Mesendoderm (in vitro differentiated cells): Measurements from ENCODE around the gene TUBGCP6.

Experiments
- DNase-seq: peaks from one replicate; pipeline ENCODE4 v3.0.0; 2013
- H2AK5ac ChIP-seq: 2 replicates; pipeline ENCODE4 v1.6.1; 2013; ENCODE audit warnings: low read length, inconsistent platforms
- H2BK120ac ChIP-seq: 2 replicates; pipeline ENCODE4 v1.6.1; 2013; ENCODE audit warnings: low read depth, mild to moderate bottlenecking, low read length, moderate library complexity, mixed read lengths
- H2BK15ac ChIP-seq: replicated peaks from 2 replicates; pipeline ENCODE4 v1.6.1; 2013; ENCODE audit warnings: low read depth, mild to moderate bottlenecking, moderate library complexity
- H2BK5ac ChIP-seq: 2 replicates; pipeline ENCODE4 v1.6.1; 2013; ENCODE audit warnings: low read length, inconsistent platforms
- H3K18ac ChIP-seq: 2 replicates; pipeline ENCODE4 v1.6.1; 2013; ENCODE audit warnings: mild to moderate bottlenecking, low read length, mixed read lengths
- H3K23ac ChIP-seq: one replicate; pipeline ENCODE4 v1.6.1; 2013; ENCODE audit warnings: low read length
- H3K27ac ChIP-seq: 2 replicates; pipeline ENCODE4 v1.5.1; 2013; ENCODE audit warnings: low read depth, mild to moderate bottlenecking, inconsistent platforms, low read length, moderate library complexity
- H3K27me3 ChIP-seq: 2 replicates; pipeline ENCODE4 v1.6.1; 2013; ENCODE audit warnings: low read length, control low read depth, mild to moderate bottlenecking, inconsistent platforms; ENCODE audit not compliant: insufficient read depth, poor library complexity
- H3K36me3 ChIP-seq: 2 replicates; pipeline ENCODE4 v1.6.1; 2013; ENCODE audit warnings: low read length, inconsistent platforms; ENCODE audit not compliant: control insufficient read depth, insufficient read depth
- H3K4ac ChIP-seq: one replicate; pipeline ENCODE4 v1.6.1; 2013; ENCODE audit warnings: low read depth, mild to moderate bottlenecking, low read length, moderate library complexity
- H3K4me1 ChIP-seq: 2 replicates; pipeline ENCODE4 v1.6.1; 2013; ENCODE audit warnings: low read depth, low read length, inconsistent platforms; ENCODE audit not compliant: control insufficient read depth
- H3K4me2 ChIP-seq: 2 replicates; pipeline ENCODE4 v1.6.1; 2013; ENCODE audit warnings: low read length
- H3K4me3 ChIP-seq: 2 replicates; pipeline ENCODE4 v1.5.1; 2013; ENCODE audit warnings: mild to moderate bottlenecking, low read length
- H3K56ac ChIP-seq: one replicate; pipeline ENCODE4 v1.6.1; 2013; ENCODE audit warnings: low read length
- H3K79me1 ChIP-seq: 2 replicates; pipeline ENCODE4 v1.6.1; 2013; ENCODE audit warnings: low read length, inconsistent platforms
- H3K79me2 ChIP-seq: 2 replicates; pipeline ENCODE4 v1.6.1; 2013; ENCODE audit warnings: mild to moderate bottlenecking, low read length; ENCODE audit not compliant: control insufficient read depth, insufficient read depth
- H3K9ac ChIP-seq: 2 replicates; pipeline ENCODE4 v1.6.1; 2013; ENCODE audit warnings: low read length, inconsistent platforms
- H4K5ac ChIP-seq: one replicate; pipeline ENCODE4 v1.6.1; 2013; ENCODE audit warnings: low read length
- H4K8ac ChIP-seq: one replicate; pipeline ENCODE4 v1.6.1; 2013; ENCODE audit warnings: low read depth, mild to moderate bottlenecking, control low read depth, low read length, moderate library complexity
- WGBS: extraction: QIAGEN DNeasy Blood & Tissue Kit; methylation state at CpG from one replicate; pipeline ENCODE4 v1.1.7; 2013; ENCODE audit warnings: low lambda C conversion rate, missing lambda C conversion rate; ENCODE audit not compliant: insufficient coverage; ENCODE audit errors: extremely low coverage; 5-methylcytosine and 5-hydroxymethylcytosine counted together

The TUBGCP6 gene

DNA sequence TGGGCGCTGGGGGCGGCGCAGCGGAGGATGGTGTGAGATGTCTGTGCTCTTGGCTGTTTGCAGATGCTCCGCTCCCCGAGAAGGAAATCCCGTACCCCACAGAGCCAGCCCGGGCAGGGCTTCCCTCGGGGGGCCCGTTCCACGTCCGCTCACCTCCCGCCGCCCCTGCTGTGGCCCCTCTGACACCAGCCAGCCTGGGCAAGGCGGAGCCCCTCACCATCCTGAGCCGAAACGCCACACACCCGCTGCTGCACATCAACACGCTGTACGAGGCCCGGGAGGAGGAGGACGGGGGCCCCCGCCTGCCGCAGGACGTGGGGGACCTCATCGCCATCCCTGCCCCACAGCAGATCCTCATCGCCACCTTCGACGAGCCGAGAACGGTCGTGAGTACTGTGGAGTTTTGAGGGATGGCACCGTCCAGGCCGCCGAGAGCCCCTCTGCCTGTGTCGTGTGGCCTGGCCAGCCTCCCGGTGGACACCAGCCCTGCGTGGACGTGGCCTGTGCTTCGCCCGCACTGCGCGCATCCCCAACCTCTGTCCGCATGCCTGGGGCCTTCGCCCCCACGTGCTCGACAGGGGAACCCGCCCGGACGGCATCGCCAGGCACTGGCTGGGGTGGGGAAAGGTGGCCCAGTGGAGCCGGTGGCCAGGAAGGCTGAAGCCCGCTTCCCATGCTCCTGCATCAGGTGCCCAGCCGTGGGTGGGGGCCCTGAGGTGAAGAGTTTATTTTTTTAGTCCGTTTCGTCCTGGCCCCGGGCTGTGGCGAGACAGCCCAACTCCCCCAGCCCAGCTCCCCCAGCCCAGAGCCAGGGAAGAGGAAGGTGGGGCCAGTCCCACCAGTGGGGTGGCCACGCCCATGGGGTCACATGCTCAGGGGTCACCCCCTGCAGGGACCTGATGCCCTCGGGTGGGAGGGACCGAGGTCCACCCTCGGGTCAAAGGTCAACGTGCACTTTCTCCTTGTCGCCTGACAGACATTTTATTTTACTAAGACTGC lies 65.7 kb downstream of the TUBGCP6 start:
- no peaks in the 10 kb centered on the region for H3K27me3 ChIP-seq
- H3K36me3 ChIP-seq = no peaks in the 10 kb centered on the region
- no peak overlapping the region for H3K4me2 ChIP-seq
- H3K56ac ChIP-seq = no peak overlapping the region
- no peak overlapping the region for H3K18ac ChIP-seq
- H4K8ac ChIP-seq = no peak overlapping the region
- no peak overlapping the region for H2BK120ac ChIP-seq
- H2AK5ac ChIP-seq = no peak overlapping the region
- DNase-seq = no peak
- no peak overlapping the region for H4K5ac ChIP-seq
- no peak overlapping the region for H3K23ac ChIP-seq
- no peak overlapping the region for H3K9ac ChIP-seq
- no peak overlapping the region for H3K27ac ChIP-seq
- no peak overlapping the region for H2BK5ac ChIP-seq
- no peaks in the 10 kb centered on the region for H3K79me1 ChIP-seq
- WGBS = no CpG with 5 or more reads among the region's 64 CpGs
- no peaks in the 10 kb centered on the region for H3K79me2 ChIP-seq
- H3K4me1 ChIP-seq = no peaks in the 10 kb centered on the region
- no peak overlapping the region for H3K4me3 ChIP-seq
- H3K4ac ChIP-seq = no peak overlapping the region
- H2BK15ac ChIP-seq = no peak overlapping the region

GRCh38 chr22:50178471-50178864 lies 66.4 kb downstream of the TUBGCP6 start:
- no peak overlapping the region for H2AK5ac ChIP-seq
- DNase-seq = no peak
- H3K4ac ChIP-seq = no peak overlapping the region
- no peak overlapping the region for H3K9ac ChIP-seq
- no peak overlapping the region for H2BK120ac ChIP-seq
- H2BK5ac ChIP-seq = no peak overlapping the region
- H3K79me1 ChIP-seq = no peaks in the 10 kb centered on the region
- no peak overlapping the region for H3K4me2 ChIP-seq
- no peak overlapping the region for H3K23ac ChIP-seq
- WGBS = no CpG with 5 or more reads among the region's 22 CpGs
- H4K5ac ChIP-seq = no peak overlapping the region
- H3K27me3 ChIP-seq = no peaks in the 10 kb centered on the region
- H3K56ac ChIP-seq = peak overlapping the region; percentile 70
- H3K27ac ChIP-seq = no peak overlapping the region
- H2BK15ac ChIP-seq = no peak overlapping the region
- H3K79me2 ChIP-seq = no peaks in the 10 kb centered on the region
- no peak overlapping the region for H4K8ac ChIP-seq
- H3K36me3 ChIP-seq = no peaks in the 10 kb centered on the region
- H3K18ac ChIP-seq = no peak overlapping the region
- H3K4me1 ChIP-seq = no peaks in the 10 kb centered on the region
- no peak overlapping the region for H3K4me3 ChIP-seq

GRCh38 chr22:50177537-50178470 lies 67.0 kb downstream of the TUBGCP6 start:
- DNase-seq = no peak
- H3K4ac ChIP-seq = no peak overlapping the region

DNA sequence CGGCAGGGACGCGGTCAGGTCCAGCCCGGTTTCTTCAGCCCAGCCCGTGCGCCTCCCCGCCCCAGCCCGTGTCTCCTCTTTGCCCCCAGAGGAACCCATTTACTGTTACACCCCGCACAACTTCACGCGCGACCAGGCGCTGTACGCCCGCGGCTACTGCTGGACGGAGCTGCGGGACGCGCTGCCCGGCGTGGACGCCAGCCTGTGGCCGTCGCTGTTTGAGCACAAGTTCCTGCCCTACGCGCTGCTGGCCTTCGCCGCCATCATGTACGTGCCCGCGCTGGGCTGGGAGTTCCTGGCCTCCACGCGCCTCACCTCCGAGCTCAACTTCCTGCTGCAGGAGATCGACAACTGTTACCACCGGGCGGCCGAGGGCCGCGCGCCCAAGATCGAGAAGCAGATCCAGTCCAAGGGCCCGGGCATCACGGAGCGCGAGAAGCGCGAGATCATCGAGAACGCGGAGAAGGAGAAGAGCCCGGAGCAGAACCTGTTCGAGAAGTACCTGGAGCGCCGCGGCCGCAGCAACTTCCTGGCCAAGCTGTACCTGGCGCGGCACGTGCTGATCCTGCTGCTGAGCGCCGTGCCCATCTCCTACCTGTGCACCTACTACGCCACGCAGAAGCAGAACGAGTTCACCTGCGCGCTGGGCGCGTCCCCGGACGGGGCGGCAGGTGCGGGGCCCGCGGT lies 67.8 kb downstream of the TUBGCP6 start:
- H4K8ac ChIP-seq = no peak overlapping the region
- H3K27me3 ChIP-seq = no peaks in the 10 kb centered on the region
- H3K4me1 ChIP-seq = no peaks in the 10 kb centered on the region
- peak overlapping the region; percentile 15 for H3K23ac ChIP-seq
- H3K4me3 ChIP-seq = no peak overlapping the region
- no peaks in the 10 kb centered on the region for H3K79me1 ChIP-seq
- H3K56ac ChIP-seq = no peak overlapping the region
- no peak overlapping the region for H2BK15ac ChIP-seq
- no peak overlapping the region for H3K9ac ChIP-seq
- no peak overlapping the region for H4K5ac ChIP-seq
- H3K18ac ChIP-seq = no peak overlapping the region
- no peak overlapping the region for H3K27ac ChIP-seq
- no peak overlapping the region for H3K4me2 ChIP-seq
- H2AK5ac ChIP-seq = no peak overlapping the region
- H3K4ac ChIP-seq = no peak overlapping the region
- DNase-seq = no peak
- H2BK120ac ChIP-seq = no peak overlapping the region
- no peaks in the 10 kb centered on the region for H3K79me2 ChIP-seq
- H3K36me3 ChIP-seq = no peaks in the 10 kb centered on the region
- WGBS = no CpG with 5 or more reads among the region's 76 CpGs
- H2BK5ac ChIP-seq = no peak overlapping the region

More at GRCh38 chr22:50177537-50178470, 67.0 kb downstream of the TUBGCP6 start:
- no peaks in the 10 kb centered on the region for H3K36me3 ChIP-seq
- H2AK5ac ChIP-seq = no peak overlapping the region
- H3K56ac ChIP-seq = peak overlapping the region; percentile 70
- peak overlapping the region; percentile 15 for H3K23ac ChIP-seq
- no peaks in the 10 kb centered on the region for H3K27me3 ChIP-seq
- H3K4me2 ChIP-seq = peak overlapping the region; percentile 36
- H2BK120ac ChIP-seq = no peak overlapping the region
- H2BK5ac ChIP-seq = no peak overlapping the region
- H3K4me3 ChIP-seq = no peak overlapping the region
- no peak overlapping the region for H3K27ac ChIP-seq
- no peak overlapping the region for H3K9ac ChIP-seq
- H2BK15ac ChIP-seq = no peak overlapping the region
- no peaks in the 10 kb centered on the region for H3K4me1 ChIP-seq
- WGBS = no CpG with 5 or more reads among the region's 98 CpGs
- H3K18ac ChIP-seq = no peak overlapping the region
- H4K5ac ChIP-seq = no peak overlapping the region
- H4K8ac ChIP-seq = no peak overlapping the region
- H3K79me1 ChIP-seq = no peaks in the 10 kb centered on the region
- H3K79me2 ChIP-seq = no peaks in the 10 kb centered on the region

- H3K9ac ChIP-seq = no peak overlapping the region
- H4K8ac ChIP-seq = no peak overlapping the region
- no peak overlapping the region for H2BK120ac ChIP-seq
- H2AK5ac ChIP-seq = no peak overlapping the region
- DNase-seq = no peak
- no peak overlapping the region for H3K4me3 ChIP-seq
- no CpG with 5 or more reads among the region's 27 CpGs for WGBS
- H3K4me2 ChIP-seq = no peak overlapping the region
- no peaks in the 10 kb centered on the region for H3K79me2 ChIP-seq
- H3K27me3 ChIP-seq = no peaks in the 10 kb centered on the region
- no peak overlapping the region for H3K56ac ChIP-seq
- H3K4ac ChIP-seq = no peak overlapping the region
- H3K4me1 ChIP-seq = no peaks in the 10 kb centered on the region
- H4K5ac ChIP-seq = no peak overlapping the region
- H2BK15ac ChIP-seq = no peak overlapping the region
- H3K18ac ChIP-seq = no peak overlapping the region
- no peaks in the 10 kb centered on the region for H3K36me3 ChIP-seq
- no peaks in the 10 kb centered on the region for H3K79me1 ChIP-seq
- no peak overlapping the region for H3K23ac ChIP-seq
- no peak overlapping the region for H3K27ac ChIP-seq
- no peak overlapping the region for H2BK5ac ChIP-seq
These were observed 68.6 kb downstream of the TUBGCP6 start for GRCh38 chr22:50175921-50176849.
